IPS-15b (cell line): ENCODE results near the gene INTS15.

Experiments used
- H3K27me3 ChIP-seq: one replicate; pipeline ENCODE4 v1.6.1; 2013; ENCODE audit warnings: low read length; ENCODE audit not compliant: control insufficient read depth, insufficient read depth
- H3K36me3 ChIP-seq: one replicate; pipeline ENCODE4 v1.6.1; 2013; ENCODE audit warnings: low read length; ENCODE audit not compliant: control insufficient read depth, insufficient read depth
- H3K4me1 ChIP-seq: one replicate; pipeline ENCODE4 v1.6.1; 2013; ENCODE audit warnings: mild to moderate bottlenecking, low read length; ENCODE audit not compliant: control insufficient read depth, insufficient read depth
- H3K4me3 ChIP-seq: one replicate; pipeline ENCODE4 v1.5.1; 2013; ENCODE audit warnings: low read depth, low read length
- H3K9ac ChIP-seq: one replicate; pipeline ENCODE4 v1.6.1; 2013; ENCODE audit warnings: low read depth, mild to moderate bottlenecking, low read length
- H3K9me3 ChIP-seq: one replicate; pipeline ENCODE4 v1.6.1; 2013; ENCODE audit warnings: mild to moderate bottlenecking, low read length; ENCODE audit not compliant: control insufficient read depth, insufficient read depth

The INTS15 gene

DNA sequence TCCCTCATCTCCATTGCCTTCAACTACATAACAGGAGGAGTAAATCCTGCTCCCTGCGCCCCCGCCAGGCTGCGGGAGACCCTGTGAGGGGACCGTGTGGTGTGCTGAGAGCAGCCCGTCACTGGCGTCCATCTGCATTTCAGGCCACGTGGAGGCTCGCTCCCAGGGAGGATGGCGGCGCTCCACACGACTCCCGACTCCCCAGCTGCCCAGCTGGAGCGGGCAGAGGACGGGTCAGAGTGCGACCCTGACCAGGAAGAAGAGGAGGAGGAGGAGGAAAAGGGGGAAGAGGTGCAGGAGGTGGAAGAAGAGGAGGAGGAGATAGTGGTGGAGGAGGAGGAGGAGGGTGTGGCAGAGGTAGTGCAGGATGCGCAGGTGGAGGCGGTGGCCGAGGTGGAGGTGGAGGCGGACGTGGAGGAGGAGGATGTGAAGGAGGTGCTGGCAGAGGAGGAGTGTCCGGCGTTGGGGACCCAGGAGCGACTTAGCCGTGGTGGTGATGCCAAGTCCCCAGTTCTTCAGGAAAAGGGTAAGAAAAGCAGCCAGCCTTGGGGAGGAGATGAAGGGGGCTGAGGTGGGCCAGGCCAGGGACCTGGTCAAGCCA lies 52.5 kb downstream of the INTS15 start:
- Histone ChIP-seq H3K9ac (no peak overlapping the region), H3K4me1 (no peaks in the 10 kb centered on the region), H3K4me3 (no peak overlapping the region), H3K36me3 (peaks cover 22% of the 10 kb centered on the region), H3K9me3 (no peaks in the 10 kb centered on the region), H3K27me3 (no peaks in the 10 kb centered on the region)

DNA sequence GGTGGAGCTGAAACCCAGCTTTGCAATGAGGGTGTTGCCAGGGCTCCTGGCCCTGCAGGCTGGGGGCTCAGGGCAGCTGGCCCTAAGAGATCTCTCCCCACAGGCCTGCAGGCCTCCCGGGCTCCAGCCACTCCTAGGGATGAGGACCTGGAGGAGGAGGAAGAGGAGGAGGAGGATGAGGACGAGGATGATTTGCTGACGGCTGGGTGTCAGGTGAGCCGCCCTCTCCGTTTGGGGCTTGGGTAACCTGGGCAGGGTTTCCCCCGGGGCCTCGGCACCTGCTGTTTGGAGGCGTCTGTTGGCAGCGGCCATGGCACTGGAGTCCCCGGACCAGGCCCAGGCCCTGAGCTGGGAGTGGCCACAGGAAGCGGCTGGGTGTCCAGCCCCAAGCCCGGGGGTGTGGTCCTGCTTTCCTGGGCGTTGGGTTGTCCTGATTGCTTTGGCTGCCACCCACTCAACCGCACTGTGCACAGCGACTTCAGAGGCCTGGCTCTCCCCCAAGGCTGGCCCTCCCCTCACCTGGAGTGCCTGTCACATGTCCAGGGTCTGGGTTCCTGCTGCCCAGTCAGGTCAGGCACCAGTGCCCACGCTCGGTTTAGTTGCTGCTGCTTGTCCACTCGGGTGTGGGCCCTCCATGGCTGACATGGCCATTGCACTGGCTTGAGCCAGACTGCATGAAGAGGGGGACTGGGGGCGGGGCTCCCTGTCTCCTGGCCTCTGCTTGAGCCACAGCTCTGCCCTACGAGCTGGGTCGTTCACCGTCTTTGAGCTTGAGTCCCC lies 53.2 kb downstream of the INTS15 start:
- H3K9me3 ChIP-seq = no peaks in the 10 kb centered on the region
- peaks cover 25% of the 10 kb centered on the region for H3K36me3 ChIP-seq
- H3K27me3 ChIP-seq = no peaks in the 10 kb centered on the region
- H3K4me1 ChIP-seq = no peaks in the 10 kb centered on the region
- H3K4me3 ChIP-seq = no peak overlapping the region
- no peak overlapping the region for H3K9ac ChIP-seq

DNA sequence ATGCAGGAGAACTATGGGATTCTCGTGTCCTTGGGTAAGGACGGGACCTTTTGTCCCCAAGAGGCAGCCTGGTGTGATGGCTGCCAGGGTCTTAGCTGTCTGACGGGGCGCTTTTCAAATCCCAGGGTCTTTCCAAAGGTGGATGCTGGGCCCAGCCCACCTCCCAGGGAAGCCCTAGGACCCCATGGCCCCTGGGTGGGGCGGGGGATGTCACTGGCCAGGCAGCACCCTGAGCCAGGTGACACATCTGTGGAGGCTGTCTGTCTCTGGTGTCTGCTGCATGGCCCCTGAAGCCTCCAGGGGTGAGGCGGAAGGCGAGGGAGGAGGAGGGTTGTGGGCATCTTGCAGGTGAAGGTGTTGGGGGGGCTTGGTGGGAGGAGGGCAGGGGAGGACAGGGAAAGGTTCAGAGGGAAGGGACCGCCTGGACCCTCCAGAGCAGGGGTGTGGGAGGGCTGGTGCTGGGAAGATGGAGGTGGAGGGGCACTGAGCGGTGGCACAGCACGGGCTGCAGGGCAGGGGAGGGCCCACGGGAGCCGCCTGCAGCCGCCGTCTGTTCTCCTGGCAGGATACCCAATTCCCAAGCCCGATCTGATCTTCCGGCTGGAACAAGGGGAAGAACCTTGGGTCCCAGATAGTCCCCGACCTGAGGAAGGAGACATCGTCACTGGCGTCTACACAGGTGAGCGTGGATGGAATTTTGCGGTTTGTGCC lies 54.2 kb downstream of the INTS15 start:
- H3K4me3 ChIP-seq = no peak overlapping the region
- H3K36me3 ChIP-seq = peaks cover 25% of the 10 kb centered on the region
- no peaks in the 10 kb centered on the region for H3K27me3 ChIP-seq
- no peaks in the 10 kb centered on the region for H3K4me1 ChIP-seq
- H3K9me3 ChIP-seq = no peaks in the 10 kb centered on the region
- no peak overlapping the region for H3K9ac ChIP-seq

DNA sequence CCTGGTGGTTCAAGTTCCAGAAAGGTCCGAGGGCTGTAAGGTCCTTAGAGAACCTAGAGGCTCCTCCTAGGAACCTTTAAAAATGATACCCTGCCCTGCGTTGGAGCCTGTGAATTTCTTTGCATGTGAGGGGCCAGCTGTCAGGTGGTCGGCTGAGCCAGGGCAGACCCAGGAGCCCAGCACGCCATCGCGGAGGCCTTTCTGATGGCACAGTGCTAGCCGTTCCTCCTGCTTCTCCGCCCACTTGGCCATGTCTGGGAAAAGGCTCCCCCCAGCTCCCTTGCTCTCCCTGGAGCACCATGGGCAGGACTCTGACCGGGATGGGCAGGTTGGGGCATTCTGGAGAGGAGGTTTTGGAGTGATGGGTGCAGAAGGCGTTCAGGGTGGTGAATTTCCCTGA lies 54.9 kb downstream of the INTS15 start:
- H3K9me3 ChIP-seq = no peaks in the 10 kb centered on the region
- no peaks in the 10 kb centered on the region for H3K27me3 ChIP-seq
- H3K9ac ChIP-seq = no peak overlapping the region
- H3K36me3 ChIP-seq = peaks cover 25% of the 10 kb centered on the region
- no peaks in the 10 kb centered on the region for H3K4me1 ChIP-seq
- H3K4me3 ChIP-seq = no peak overlapping the region

DNA sequence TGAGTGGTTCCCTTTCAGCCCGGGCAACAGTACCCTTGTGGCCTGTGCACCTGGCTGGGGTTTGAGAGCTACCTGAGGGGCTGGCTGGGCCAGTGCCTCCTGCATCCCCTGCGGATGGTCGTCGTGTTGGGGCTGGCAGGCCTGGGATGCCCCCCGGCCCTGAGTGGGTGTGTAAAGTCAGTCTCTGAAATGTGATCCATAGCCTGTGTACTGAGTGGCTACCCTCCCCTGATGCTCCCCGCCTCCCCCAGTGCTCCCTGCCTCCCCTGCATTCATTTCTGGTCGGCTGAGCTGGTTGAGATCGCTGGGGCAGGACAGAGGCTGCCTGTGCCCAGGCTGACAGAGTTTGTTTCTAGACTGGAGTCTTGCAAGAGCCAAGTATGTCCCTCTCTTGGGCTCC lies 56.6 kb downstream of the INTS15 start:
- Histone ChIP-seq H3K36me3 (peaks cover 22% of the 10 kb centered on the region), H3K4me3 (no peak overlapping the region), H3K27me3 (no peaks in the 10 kb centered on the region), H3K9me3 (no peaks in the 10 kb centered on the region), H3K9ac (no peak overlapping the region), H3K4me1 (no peaks in the 10 kb centered on the region)

DNA sequence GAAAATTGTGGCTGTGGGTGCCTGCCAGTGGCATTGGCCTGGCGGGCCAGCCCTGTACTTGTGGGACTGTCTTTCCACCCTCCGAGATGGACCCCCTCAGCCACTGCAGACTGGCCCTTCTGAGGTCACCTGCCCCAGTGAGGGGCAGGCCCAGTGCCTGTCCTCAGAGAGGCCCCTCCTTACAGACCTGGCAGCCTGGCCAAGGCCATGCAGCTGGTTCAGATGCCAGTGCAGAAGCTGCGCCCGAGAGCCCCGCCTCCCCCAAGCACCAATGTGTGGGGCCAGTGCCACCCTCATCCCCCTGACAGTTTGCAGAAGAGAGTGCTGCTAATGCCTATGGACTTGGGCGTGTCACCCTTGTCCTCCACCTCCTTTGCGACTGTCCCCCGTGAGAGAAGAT lies 57.3 kb downstream of the INTS15 start:
- Histone ChIP-seq H3K4me3 (no peak overlapping the region), H3K9me3 (no peaks in the 10 kb centered on the region), H3K27me3 (no peaks in the 10 kb centered on the region), H3K36me3 (peaks cover 23% of the 10 kb centered on the region), H3K9ac (no peak overlapping the region), H3K4me1 (no peaks in the 10 kb centered on the region)

DNA sequence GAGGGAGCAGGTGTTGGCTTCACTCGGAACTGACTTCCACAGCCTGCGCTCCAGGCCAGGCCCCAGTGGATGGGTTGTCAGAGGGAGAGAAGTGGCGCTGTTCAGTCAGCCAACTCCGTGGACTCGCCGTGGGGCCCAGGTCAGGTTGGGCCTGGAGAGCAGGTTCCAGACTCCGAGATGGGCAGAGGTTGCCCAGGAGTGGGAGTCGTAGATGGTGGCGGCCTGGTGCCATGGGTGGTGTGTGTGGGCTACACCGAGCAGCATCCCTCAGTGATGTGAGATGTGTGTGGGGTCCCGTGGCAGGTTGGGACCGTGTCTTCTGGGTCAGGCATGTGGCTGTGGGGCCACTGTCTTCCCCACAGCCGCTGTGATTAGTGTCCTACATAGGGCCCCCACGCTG lies 57.7 kb downstream of the INTS15 start:
- Histone ChIP-seq H3K4me1 (no peaks in the 10 kb centered on the region), H3K27me3 (no peaks in the 10 kb centered on the region), H3K4me3 (no peak overlapping the region), H3K36me3 (peaks cover 22% of the 10 kb centered on the region), H3K9ac (no peak overlapping the region), H3K9me3 (no peaks in the 10 kb centered on the region)

DNA sequence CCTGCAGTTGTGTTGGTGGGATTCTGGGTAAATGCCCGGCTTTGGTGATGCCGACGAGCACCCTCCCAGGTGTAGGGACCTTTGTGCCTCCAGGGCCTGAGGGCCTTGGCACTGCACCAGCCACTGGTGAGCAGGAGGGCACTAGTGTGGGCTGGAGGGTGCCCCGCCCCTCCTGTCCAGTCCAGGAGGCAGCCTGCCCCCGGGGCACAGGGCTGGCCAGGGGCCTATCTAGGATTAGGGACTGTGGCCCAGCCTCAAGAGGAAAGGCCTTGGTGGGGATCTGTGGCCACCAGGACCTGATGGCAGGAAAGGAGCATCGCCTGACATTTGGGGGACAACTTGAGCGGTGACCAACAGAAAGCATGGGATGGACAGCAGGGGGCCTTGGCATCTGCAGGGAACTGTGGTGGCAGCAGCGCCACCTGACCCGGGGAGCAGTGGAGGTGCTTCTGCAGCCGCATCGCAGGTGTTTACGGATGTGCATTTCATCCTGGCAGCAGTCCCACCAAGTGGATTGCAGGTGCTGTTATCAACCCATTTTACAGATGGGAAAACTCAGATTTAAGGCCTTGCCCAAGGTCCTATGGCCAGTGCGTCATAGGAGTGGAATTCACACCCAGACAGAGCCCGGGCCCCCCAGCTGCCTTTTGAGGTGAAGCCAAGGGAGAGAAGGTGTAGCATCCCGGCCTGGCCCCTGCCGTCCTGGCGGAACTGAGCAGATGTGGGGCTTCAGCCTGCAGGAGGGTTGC lies 58.4 kb downstream of the INTS15 start:
- no peaks in the 10 kb centered on the region for H3K9me3 ChIP-seq
- no peak overlapping the region for H3K9ac ChIP-seq
- peaks cover 20% of the 10 kb centered on the region for H3K36me3 ChIP-seq
- H3K4me1 ChIP-seq = no peaks in the 10 kb centered on the region
- no peak overlapping the region for H3K4me3 ChIP-seq
- no peaks in the 10 kb centered on the region for H3K27me3 ChIP-seq

DNA sequence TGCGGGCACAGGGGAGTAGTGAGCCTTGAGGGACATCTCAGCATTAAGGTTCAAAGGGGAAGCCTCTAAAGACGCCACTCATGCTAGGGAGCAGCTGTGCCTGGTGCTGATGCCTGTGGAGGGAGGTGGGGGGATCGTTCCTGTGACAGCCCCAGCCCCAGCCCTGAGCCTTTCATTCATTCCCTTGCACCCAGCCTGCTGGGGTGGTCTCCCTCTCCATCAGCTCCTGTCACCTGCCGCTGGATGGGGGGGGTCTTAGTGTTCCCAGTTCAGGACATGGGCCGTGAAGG lies 58.9 kb downstream of the INTS15 start:
- Histone ChIP-seq H3K9ac (no peak overlapping the region), H3K27me3 (no peaks in the 10 kb centered on the region), H3K4me1 (no peaks in the 10 kb centered on the region), H3K4me3 (no peak overlapping the region), H3K36me3 (peaks cover 19% of the 10 kb centered on the region), H3K9me3 (no peaks in the 10 kb centered on the region)

DNA sequence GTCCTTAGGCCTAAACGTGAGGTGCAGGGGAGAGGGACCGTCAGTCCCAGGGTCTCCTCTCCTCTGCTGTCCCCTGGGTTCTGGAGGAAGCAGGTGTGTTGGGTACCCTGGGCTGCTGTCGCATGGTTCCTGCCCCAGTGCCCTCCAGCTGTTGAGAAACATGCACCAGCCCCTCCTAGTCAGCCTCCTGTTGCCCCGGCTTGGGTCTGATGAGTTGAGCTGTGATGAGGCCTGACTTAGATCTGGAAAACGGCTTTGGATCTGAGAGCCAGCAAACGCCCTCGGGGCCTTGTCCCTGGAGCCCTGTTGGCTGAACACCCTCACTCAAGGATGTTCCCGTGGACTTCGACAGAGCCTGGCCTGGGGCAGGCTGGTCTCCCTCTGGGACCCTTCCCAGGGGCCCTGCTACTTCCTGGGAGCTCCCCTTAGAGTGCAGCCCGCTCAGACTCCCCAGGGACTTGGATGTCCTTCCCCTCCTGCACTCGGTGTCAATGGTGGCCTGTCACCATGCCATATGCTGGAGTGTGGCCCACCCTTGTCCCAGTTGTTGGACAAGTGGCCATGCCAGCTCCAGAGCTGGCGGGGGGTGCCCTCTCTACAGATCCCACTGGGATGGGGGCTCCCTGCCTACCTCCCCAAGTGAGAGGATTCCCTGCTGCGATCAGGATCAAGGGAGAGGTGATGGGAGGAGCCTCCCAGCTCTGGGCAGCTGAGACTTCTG lies 59.6 kb downstream of the INTS15 start:
- Histone ChIP-seq H3K9me3 (no peaks in the 10 kb centered on the region), H3K4me1 (no peaks in the 10 kb centered on the region), H3K9ac (no peak overlapping the region), H3K36me3 (peaks cover 18% of the 10 kb centered on the region), H3K4me3 (no peak overlapping the region), H3K27me3 (no peaks in the 10 kb centered on the region)

DNA sequence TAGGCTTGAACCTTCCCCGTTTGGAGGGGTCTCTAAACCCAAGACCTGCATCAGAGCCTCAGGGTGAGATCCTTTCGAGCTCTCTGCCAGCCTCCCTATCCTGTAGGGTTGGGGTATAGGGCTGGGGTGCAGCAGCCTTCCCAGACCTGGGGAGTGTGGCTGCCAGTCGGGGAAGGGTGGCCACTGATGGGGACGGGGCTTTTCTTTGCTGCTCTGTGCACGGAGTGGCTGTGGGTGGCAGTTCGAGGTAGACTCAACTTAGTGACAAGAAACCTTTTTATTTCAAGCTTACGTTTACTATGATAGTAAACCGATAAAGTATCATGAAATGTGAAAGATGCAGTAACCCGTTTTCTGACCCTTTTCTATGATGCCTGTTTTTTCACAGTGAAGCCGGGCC lies 60.3 kb downstream of the INTS15 start:
- H3K9ac ChIP-seq = no peak overlapping the region
- no peaks in the 10 kb centered on the region for H3K4me1 ChIP-seq
- H3K4me3 ChIP-seq = no peak overlapping the region
- no peaks in the 10 kb centered on the region for H3K9me3 ChIP-seq
- H3K27me3 ChIP-seq = no peaks in the 10 kb centered on the region
- peaks cover 13% of the 10 kb centered on the region for H3K36me3 ChIP-seq
